ENCODE results near the gene CAPN1. TPM values are rescaled to one million over a fixed set of nuclear protein-coding genes. Genes with fewer than 3 reads are reported as not detected.
A peak's percentile ranks its signal among the peaks of the same experiment; 100 is the strongest.

Gene CAPN1
- total and polyA plus RNA-seq, 9 of the 15 experiments (the other 6 are each of a cell fraction or from before 2014, with no cell fraction given) = 3.5 to 199 (median 61.6) TPM

- TF ChIP-seq ZNF778 (CRISPR knock-in tag; IDR thresholded peaks at IDR 0.05) (no peak), ELK3 (CRISPR knock-in tag; IDR thresholded peaks at IDR 0.05) (no peak), KAT2B (IDR thresholded peaks at IDR 0.05; ENCODE audit: low read depth, low read length) (no peak), ZFP91 (CRISPR knock-in tag; IDR thresholded peaks at IDR 0.05) (no peak), CTCF (IDR thresholded peaks at IDR 0.05 in 2 of 3, conservative IDR thresholded peaks at IDR 0.05 in 1 of 3; ENCODE audit: insufficient read depth in 2 of 3, low read depth in 1 of 3, low read length in 3 of 3) (no peak), ZBTB7A (IDR thresholded peaks at IDR 0.05; ENCODE audit: borderline replicate concordance, control insufficient read depth, low read depth, low read length) (no peak), ARID2 (IDR thresholded peaks at IDR 0.05) (no peak), ZNF311 (CRISPR knock-in tag; IDR thresholded peaks at IDR 0.05) (no peak), HDAC1 (IDR thresholded peaks at IDR 0.05) (peak in 1 of 2 experiments; percentile 6; a peak in 1 of 4 replicates), PCBP1 (IDR thresholded peaks at IDR 0.05; ENCODE audit: low read depth, low read length, poor library complexity, severe bottlenecking) (no peak), ZBTB2 (IDR thresholded peaks at IDR 0.05) (no peak), EZH2 (IDR thresholded peaks at IDR 0.05; ENCODE audit: borderline replicate concordance, low read depth, low read length) (no peak), SREBF1 (IDR thresholded peaks at IDR 0.05; ENCODE audit: borderline replicate concordance, low read depth, low read length) (no peak), ARID3B (CRISPR knock-in tag; IDR thresholded peaks at IDR 0.05; ENCODE audit: borderline replicate concordance) (no peak), BRF1 (IDR thresholded peaks at IDR 0.05; ENCODE audit: borderline replicate concordance, extremely low read depth, insufficient read length) (no peak), CTBP1 (IDR thresholded peaks at IDR 0.05; ENCODE audit: borderline replicate concordance) (no peak), ZBTB26 (CRISPR knock-in tag; IDR thresholded peaks at IDR 0.05) (no peak)
Measured at GRCh38 chr11:65134952-65135632, 46.6 kb upstream of the CAPN1 start (continued).

Data from K562 (cell line).